IPS-11a (cell line): ENCODE data around the gene CEP57.
A peak's percentile ranks its signal among the peaks of the same experiment; 100 is the strongest.

Experiments
- H3K4me3 ChIP-seq: one replicate; pipeline ENCODE4 v1.5.1; 2013; ENCODE audit warnings: low read depth, low read length, control low read depth

Gene CEP57

GRCh38 chr11:95790123-95790932 is at the start of gene CEP57:
Gene CEP57 (plus strand): TSS chr11:95790498. CDS start chr11:95790699, 201 bp downstream.
- peak within 1 kb of the TSS; percentile 72 for H3K4me3 ChIP-seq

GRCh38 chr11:95750101-95750500 is 40.2 kb upstream of the CEP57 start:
- no peak overlapping the region for H3K4me3 ChIP-seq

- no peak overlapping the region for H3K4me3 ChIP-seq
Observed at GRCh38 chr11:95751515-95751914, 38.8 kb upstream of the CEP57 start.

- no peak overlapping the region for H3K4me3 ChIP-seq
Observed at GRCh38 chr11:95760941-95761340, 29.4 kb upstream of the CEP57 start.

- H3K4me3 ChIP-seq, result no peak overlapping the region
Observed at GRCh38 chr11:95762534-95762933, 27.8 kb upstream of the CEP57 start.

GRCh38 chr11:95764267-95764898 is 25.9 kb upstream of the CEP57 start:
- H3K4me3 ChIP-seq, result no peak overlapping the region

- H3K4me3 ChIP-seq, result no peak overlapping the region
Observed at GRCh38 chr11:95766701-95767100, 23.6 kb upstream of the CEP57 start.

- no peak overlapping the region for H3K4me3 ChIP-seq
Observed at GRCh38 chr11:95767498-95767897, 22.8 kb upstream of the CEP57 start.

GRCh38 chr11:95768521-95768920 is 21.8 kb upstream of the CEP57 start:
- no peak overlapping the region for H3K4me3 ChIP-seq

- H3K4me3 ChIP-seq, result no peak overlapping the region
Observed at GRCh38 chr11:95776859-95777258, 13.4 kb upstream of the CEP57 start.

- no peak overlapping the region for H3K4me3 ChIP-seq
Observed at GRCh38 chr11:95778699-95779098, 11.6 kb upstream of the CEP57 start.

GRCh38 chr11:95780544-95780943 is 9.8 kb upstream of the CEP57 start:
- no peak overlapping the region for H3K4me3 ChIP-seq

GRCh38 chr11:95788921-95789505 is 1.3 kb upstream of the CEP57 start:
- peak overlapping the region; percentile 72 for H3K4me3 ChIP-seq

GRCh38 chr11:95789506-95790122 is 684 bp upstream of the CEP57 start, which contains the start of gene FAM76B:
Gene FAM76B (minus strand): TSS chr11:95789782. CDS start chr11:95789478, 304 bp downstream.
- peak within 1 kb of the TSS; percentile 72 for H3K4me3 ChIP-seq

GRCh38 chr11:95790933-95791708 is 823 bp downstream of the CEP57 start:
- peak overlapping the region; percentile 72 for H3K4me3 ChIP-seq

- peak overlapping the region; percentile 72 for H3K4me3 ChIP-seq
Observed at GRCh38 chr11:95791709-95792033, 1.4 kb downstream of the CEP57 start.

- no peak overlapping the region for H3K4me3 ChIP-seq
Observed at GRCh38 chr11:95792200-95792599, 1.9 kb downstream of the CEP57 start.

GRCh38 chr11:95792700-95793099 is 2.4 kb downstream of the CEP57 start:
- no peak overlapping the region for H3K4me3 ChIP-seq

- no peak overlapping the region for H3K4me3 ChIP-seq
Observed at GRCh38 chr11:95793116-95793515, 2.8 kb downstream of the CEP57 start.

GRCh38 chr11:95794086-95794485 is 3.8 kb downstream of the CEP57 start:
- no peak overlapping the region for H3K4me3 ChIP-seq
